GM19351 (cell line): ENCODE measurements around the gene PCCA.
"Not testable (repeated sequence)": the region's sequence is repeated elsewhere in the genome, so short reads cannot be mapped to it uniquely, and the experiment has no call there.

Source experiments
- ATAC-seq: cut with Tn5 transposase; IDR thresholded peaks from one replicate; pipeline ENCODE4 v1.9.1; 2021; ENCODE audit warnings: mild to moderate bottlenecking, moderate library complexity; ENCODE audit not compliant: unreplicated experiment

The PCCA gene

GRCh38 chr13:100300243-100300642, 211.3 kb downstream of the PCCA start:
- no peak for ATAC-seq

- no peak for ATAC-seq
Observed at GRCh38 chr13:100300708-100301107, 211.8 kb downstream of the PCCA start.

- no peak for ATAC-seq
Observed at GRCh38 chr13:100301418-100301817, 212.5 kb downstream of the PCCA start.

GRCh38 chr13:100302391-100302790, 213.5 kb downstream of the PCCA start:
- ATAC-seq, result no peak

GRCh38 chr13:100304229-100304628, 215.3 kb downstream of the PCCA start:
- no peak for ATAC-seq

GRCh38 chr13:100305398-100305797, 216.5 kb downstream of the PCCA start:
- no peak for ATAC-seq

- ATAC-seq, result no peak
Observed at GRCh38 chr13:100306030-100306429, 217.1 kb downstream of the PCCA start.

GRCh38 chr13:100306434-100306999, 217.6 kb downstream of the PCCA start:
- ATAC-seq, result no peak

GRCh38 chr13:100314132-100314910, 225.4 kb downstream of the PCCA start:
- ATAC-seq, result no peak

- no peak for ATAC-seq
Observed at GRCh38 chr13:100315522-100315921, 226.6 kb downstream of the PCCA start.

GRCh38 chr13:100318473-100318872, 229.6 kb downstream of the PCCA start:
- ATAC-seq, result not testable (repeated sequence)

GRCh38 chr13:100323937-100324336, 235.0 kb downstream of the PCCA start:
- ATAC-seq, result no peak

GRCh38 chr13:100330662-100331061, 241.8 kb downstream of the PCCA start:
- no peak for ATAC-seq

- ATAC-seq, result no peak
Observed at GRCh38 chr13:100333141-100333540, 244.2 kb downstream of the PCCA start.

GRCh38 chr13:100334214-100334613, 245.3 kb downstream of the PCCA start:
- ATAC-seq, result no peak

- ATAC-seq, result no peak
Observed at GRCh38 chr13:100336795-100337516, 248.1 kb downstream of the PCCA start.

GRCh38 chr13:100338275-100338674, 249.4 kb downstream of the PCCA start:
- no peak for ATAC-seq

GRCh38 chr13:100339411-100339940, 250.6 kb downstream of the PCCA start:
- ATAC-seq, result no peak

- ATAC-seq, result no peak
Observed at GRCh38 chr13:100340865-100341264, 252.0 kb downstream of the PCCA start.

- ATAC-seq, result no peak
Observed at GRCh38 chr13:100341327-100341726, 252.4 kb downstream of the PCCA start.

- no peak for ATAC-seq
Observed at GRCh38 chr13:100344544-100344943, 255.7 kb downstream of the PCCA start.

- no peak for ATAC-seq
Observed at GRCh38 chr13:100347968-100348367, 259.1 kb downstream of the PCCA start.
